ENCODE measurements around the gene UGT2A2.

UGT2A2 gene

DNA sequence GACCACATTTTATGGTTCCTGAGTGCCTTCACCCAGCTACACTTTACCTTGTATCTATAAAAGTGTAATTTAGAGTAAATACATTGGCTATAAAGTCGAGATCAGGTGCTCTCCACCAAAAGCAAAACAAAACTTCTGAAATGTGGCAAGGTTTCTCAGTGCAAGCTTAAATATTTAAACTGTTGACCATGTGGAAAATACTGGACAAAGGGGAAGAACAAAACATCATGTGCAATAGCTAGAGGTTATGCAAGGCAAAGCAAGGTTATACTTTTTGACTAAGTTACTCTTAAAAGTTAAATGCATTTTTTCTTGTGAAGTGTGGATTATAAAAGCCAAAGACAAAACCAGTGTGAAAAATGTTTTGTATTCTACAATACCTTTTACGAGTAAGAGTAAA is 55.9 kb downstream of the UGT2A2 start:
- TF ChIP-seq FOXM1 (IDR thresholded peaks at IDR 0.05; ENCODE audit: borderline replicate concordance, low read depth): no peak
- TF ChIP-seq CEBPB (IDR thresholded peaks at IDR 0.05): no peak
- TF ChIP-seq ZBTB7A (IDR thresholded peaks at IDR 0.05; ENCODE audit: low read depth): no peak
- TF ChIP-seq REST (IDR thresholded peaks at IDR 0.05; ENCODE audit: low read depth): no peak
- TF ChIP-seq EP300 (IDR thresholded peaks at IDR 0.05; ENCODE audit: borderline replicate concordance): no peak
- TF ChIP-seq NFIC (IDR thresholded peaks at IDR 0.05): no peak
- TF ChIP-seq TAF1 (IDR thresholded peaks at IDR 0.05; ENCODE audit: low read depth): no peak

DNA sequence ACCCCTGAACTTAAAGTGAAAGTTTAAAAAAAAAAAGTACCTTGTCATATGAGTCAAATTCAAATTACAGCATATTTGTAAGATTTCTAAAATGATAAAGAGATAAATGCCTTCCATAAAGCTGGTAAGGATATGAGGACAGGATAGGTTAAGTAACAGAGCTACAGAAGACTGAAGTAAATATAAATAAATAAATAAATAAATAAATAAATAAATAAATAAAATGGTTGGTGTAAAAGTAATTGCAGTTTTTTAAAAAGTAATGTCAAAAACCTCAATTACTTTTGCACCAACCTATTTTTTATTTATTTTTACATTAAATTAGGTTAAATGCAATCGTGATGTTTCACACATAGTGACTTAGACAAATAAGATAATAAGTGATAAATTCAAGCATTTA is 62.2 kb downstream of the UGT2A2 start:
- no peak for TF ChIP-seq EP300 (IDR thresholded peaks at IDR 0.05; ENCODE audit: borderline replicate concordance)
- no peak for TF ChIP-seq TCF12 (IDR thresholded peaks at IDR 0.05; ENCODE audit: low read depth)

DNA sequence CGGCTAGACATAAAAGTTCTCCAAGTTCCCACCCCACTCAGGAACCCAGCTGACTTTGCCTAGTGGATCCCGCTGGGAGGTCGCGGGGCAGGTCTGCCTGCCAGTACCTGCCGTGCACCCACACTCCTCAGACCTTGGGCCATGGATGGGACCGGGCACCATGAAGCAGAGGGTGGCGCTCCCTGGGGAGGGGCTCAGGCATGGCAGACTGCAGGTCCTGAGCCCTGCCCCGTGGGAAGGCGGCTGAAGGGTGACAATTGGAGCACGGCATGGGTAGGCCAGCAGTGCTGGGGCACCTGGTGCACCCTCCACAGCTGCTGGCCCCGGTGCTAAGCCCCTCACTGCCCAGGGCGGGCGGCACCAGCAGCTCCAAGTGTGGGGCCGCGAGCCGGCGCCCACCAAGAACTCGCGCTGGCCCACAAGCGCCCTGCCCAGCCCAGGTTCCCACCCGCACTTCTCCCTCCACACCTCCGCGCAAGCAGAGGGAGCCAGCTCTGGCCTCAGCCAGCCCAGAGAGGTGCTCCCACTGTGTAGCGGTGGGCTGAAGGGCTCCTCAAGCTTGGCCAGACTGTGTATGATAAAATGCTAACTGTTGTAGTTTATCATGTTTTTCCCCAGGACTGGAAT is 63.1 kb downstream of the UGT2A2 start:
- TF ChIP-seq CREB1 (IDR thresholded peaks at IDR 0.05; ENCODE audit: low read depth): no peak
- TF ChIP-seq, protein P1, sequence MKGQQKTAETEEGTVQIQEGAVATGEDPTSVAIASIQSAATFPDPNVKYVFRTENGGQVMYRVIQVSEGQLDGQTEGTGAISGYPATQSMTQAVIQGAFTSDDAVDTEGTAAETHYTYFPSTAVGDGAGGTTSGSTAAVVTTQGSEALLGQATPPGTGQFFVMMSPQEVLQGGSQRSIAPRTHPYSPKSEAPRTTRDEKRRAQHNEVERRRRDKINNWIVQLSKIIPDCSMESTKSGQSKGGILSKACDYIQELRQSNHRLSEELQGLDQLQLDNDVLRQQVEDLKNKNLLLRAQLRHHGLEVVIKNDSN (IDR thresholded peaks at IDR 0.05): no peak
- no peak for TF ChIP-seq MAX (IDR thresholded peaks at IDR 0.05)
- no peak for TF ChIP-seq REST (IDR thresholded peaks at IDR 0.05; ENCODE audit: low read depth)
- TF ChIP-seq CEBPB (IDR thresholded peaks at IDR 0.05): no peak
- no peak for TF ChIP-seq RAD21 (IDR thresholded peaks at IDR 0.05; ENCODE audit: low read depth)
- TF ChIP-seq TCF12 (IDR thresholded peaks at IDR 0.05; ENCODE audit: low read depth): no peak
- no peak for TF ChIP-seq EGR1 (IDR thresholded peaks at IDR 0.05)
- no peak for TF ChIP-seq ZBTB7A (IDR thresholded peaks at IDR 0.05; ENCODE audit: low read depth)

- no peak for TF ChIP-seq FOXM1 (IDR thresholded peaks at IDR 0.05; ENCODE audit: borderline replicate concordance, low read depth)
Observed at GRCh38 chr4:69568787-69569186, 70.7 kb downstream of the UGT2A2 start.

- TF ChIP-seq TCF12 (IDR thresholded peaks at IDR 0.05; ENCODE audit: low read depth) (no peak), EGR1 (IDR thresholded peaks at IDR 0.05) (no peak), NFIC (IDR thresholded peaks at IDR 0.05) (no peak), ZBTB7A (IDR thresholded peaks at IDR 0.05; ENCODE audit: low read depth) (no peak), FOXM1 (IDR thresholded peaks at IDR 0.05; ENCODE audit: borderline replicate concordance, low read depth) (no peak), CEBPB (IDR thresholded peaks at IDR 0.05) (no peak), EP300 (IDR thresholded peaks at IDR 0.05; ENCODE audit: borderline replicate concordance) (no peak), RAD21 (IDR thresholded peaks at IDR 0.05; ENCODE audit: low read depth) (no peak), MAX (IDR thresholded peaks at IDR 0.05) (no peak), YY1 (IDR thresholded peaks at IDR 0.05; ENCODE audit: low read depth) (no peak), REST (IDR thresholded peaks at IDR 0.05; ENCODE audit: low read depth) (no peak), TAF1 (IDR thresholded peaks at IDR 0.05; ENCODE audit: low read depth) (no peak)
- TF ChIP-seq, protein P1 (IDR thresholded peaks at IDR 0.05): no peak
Observed at GRCh38 chr4:69563424-69563823, 76.0 kb downstream of the UGT2A2 start.
